ENCODE data around the gene RABL3. TPM values are rescaled to one million over a fixed set of nuclear protein-coding genes. Genes with fewer than 3 reads are reported as not detected.
A peak's percentile ranks its signal among the peaks of the same experiment; 100 is the strongest.

The RABL3 gene
- total RNA-seq, 2 donors from 2014 or later: 25.5 to 30.5 TPM

GRCh38 chr3:120688121-120688520 lies 54.2 kb downstream of the RABL3 start:
- no peaks in the 10 kb centered on the region for H3K9me3 ChIP-seq
- intact Hi-C loops (cut with DNase I): no loop called here
- H3K9ac ChIP-seq (ENCODE audit: low read depth in 2 of 2, low read length in 2 of 2): no peak overlapping the region
- no peak overlapping the region for H3K27ac ChIP-seq
- TF ChIP-seq, protein P1, sequence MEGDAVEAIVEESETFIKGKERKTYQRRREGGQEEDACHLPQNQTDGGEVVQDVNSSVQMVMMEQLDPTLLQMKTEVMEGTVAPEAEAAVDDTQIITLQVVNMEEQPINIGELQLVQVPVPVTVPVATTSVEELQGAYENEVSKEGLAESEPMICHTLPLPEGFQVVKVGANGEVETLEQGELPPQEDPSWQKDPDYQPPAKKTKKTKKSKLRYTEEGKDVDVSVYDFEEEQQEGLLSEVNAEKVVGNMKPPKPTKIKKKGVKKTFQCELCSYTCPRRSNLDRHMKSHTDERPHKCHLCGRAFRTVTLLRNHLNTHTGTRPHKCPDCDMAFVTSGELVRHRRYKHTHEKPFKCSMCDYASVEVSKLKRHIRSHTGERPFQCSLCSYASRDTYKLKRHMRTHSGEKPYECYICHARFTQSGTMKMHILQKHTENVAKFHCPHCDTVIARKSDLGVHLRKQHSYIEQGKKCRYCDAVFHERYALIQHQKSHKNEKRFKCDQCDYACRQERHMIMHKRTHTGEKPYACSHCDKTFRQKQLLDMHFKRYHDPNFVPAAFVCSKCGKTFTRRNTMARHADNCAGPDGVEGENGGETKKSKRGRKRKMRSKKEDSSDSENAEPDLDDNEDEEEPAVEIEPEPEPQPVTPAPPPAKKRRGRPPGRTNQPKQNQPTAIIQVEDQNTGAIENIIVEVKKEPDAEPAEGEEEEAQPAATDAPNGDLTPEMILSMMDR (IDR thresholded peaks at IDR 0.05): no peak
- DNase-seq: no peak
- H3K36me3 ChIP-seq: no peaks in the 10 kb centered on the region
- H3K4me1 ChIP-seq: no peaks in the 10 kb centered on the region
- H3K4me3 ChIP-seq: no peak overlapping the region
- no peaks in the 10 kb centered on the region for H3K27me3 ChIP-seq

- Histone ChIP-seq H3K27ac (no peak overlapping the region), H3K27me3 (no peaks in the 10 kb centered on the region), H3K4me1 (no peaks in the 10 kb centered on the region), H3K9ac (ENCODE audit: low read depth in 2 of 2, low read length in 2 of 2) (no peak overlapping the region), H3K9me3 (no peaks in the 10 kb centered on the region), H3K4me3 (no peak overlapping the region), H3K36me3 (no peaks in the 10 kb centered on the region)
- intact Hi-C loops (cut with DNase I): no loop called here
- DNase-seq: no peak
- TF ChIP-seq, protein P1 (IDR thresholded peaks at IDR 0.05): no peak
Measured at GRCh38 chr3:120685411-120685810, 56.9 kb downstream of the RABL3 start.

- Histone ChIP-seq H3K27me3 (no peaks in the 10 kb centered on the region), H3K27ac (no peak overlapping the region), H3K4me1 (no peaks in the 10 kb centered on the region), H3K9me3 (no peaks in the 10 kb centered on the region), H3K36me3 (no peaks in the 10 kb centered on the region), H3K9ac (ENCODE audit: low read depth in 2 of 2, low read length in 2 of 2) (no peak overlapping the region), H3K4me3 (no peak overlapping the region)
- TF ChIP-seq, protein P1 (IDR thresholded peaks at IDR 0.05): no peak
- intact Hi-C loops (cut with DNase I): no loop called here
- DNase-seq: no peak
Measured at GRCh38 chr3:120684896-120685295, 57.4 kb downstream of the RABL3 start.

DNA sequence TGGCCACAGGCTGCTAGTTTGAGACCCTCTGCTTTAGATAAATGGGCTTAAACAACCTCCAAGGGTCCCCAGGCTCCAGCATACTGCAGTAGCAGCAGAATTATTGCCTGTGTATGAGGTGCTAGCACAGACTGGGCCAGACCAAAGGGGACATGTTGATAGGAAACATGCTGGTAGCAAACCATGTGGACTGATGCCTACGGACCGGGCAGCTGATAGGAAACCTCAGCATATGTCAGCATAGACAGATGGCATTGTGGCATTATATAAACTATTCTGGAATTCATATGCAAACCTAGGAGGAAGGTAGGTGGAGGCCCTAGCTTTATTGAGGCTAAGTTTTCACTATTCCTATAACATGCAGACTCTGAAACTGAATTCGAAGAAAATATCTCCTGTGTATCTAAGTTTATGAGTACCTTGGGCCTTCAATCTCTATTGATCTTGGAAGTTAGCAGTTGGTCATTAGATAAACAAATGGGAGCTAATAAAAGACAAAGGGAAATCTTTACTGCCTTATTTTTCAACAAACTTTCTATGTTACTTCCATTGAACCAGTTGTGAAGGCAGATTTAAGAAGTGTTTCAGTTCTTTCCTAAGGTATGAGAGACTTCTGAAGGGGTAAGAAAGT lies 58.5 kb downstream of the RABL3 start:
- Histone ChIP-seq H3K27ac (peak overlapping the region; percentile 87), H3K9me3 (no peaks in the 10 kb centered on the region), H3K4me3 (no peak overlapping the region), H3K36me3 (no peaks in the 10 kb centered on the region), H3K4me1 (no peaks in the 10 kb centered on the region), H3K9ac (ENCODE audit: low read depth in 2 of 2, low read length in 2 of 2) (no peak overlapping the region), H3K27me3 (no peaks in the 10 kb centered on the region)
- TF ChIP-seq, protein P1 (IDR thresholded peaks at IDR 0.05): no peak
- DNase-seq: no peak
- intact Hi-C loops (cut with DNase I): no loop called here

DNA sequence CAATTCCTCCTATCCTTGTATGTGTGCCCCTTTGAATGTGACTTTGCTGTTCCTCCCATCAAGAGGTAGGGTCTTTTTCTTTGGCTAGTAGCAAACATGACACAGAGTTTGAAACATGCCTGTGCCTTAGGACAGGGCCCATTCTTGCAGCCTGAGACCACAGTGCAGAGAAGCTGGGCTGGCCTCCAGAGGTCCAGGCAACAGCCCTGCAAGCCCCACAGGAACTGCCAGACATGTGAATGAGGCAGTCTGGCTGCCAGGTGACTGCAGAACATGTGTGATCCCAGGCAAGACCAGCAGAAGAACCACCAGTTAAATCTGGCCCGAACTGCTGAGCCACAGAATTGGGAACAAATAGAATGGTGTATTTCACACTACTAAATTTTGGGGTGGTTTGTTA lies 59.1 kb downstream of the RABL3 start:
- H3K36me3 ChIP-seq: no peaks in the 10 kb centered on the region
- no peak for DNase-seq
- H3K4me3 ChIP-seq: no peak overlapping the region
- no peaks in the 10 kb centered on the region for H3K4me1 ChIP-seq
- TF ChIP-seq, protein P1 (IDR thresholded peaks at IDR 0.05): no peak
- H3K9me3 ChIP-seq: no peaks in the 10 kb centered on the region
- H3K9ac ChIP-seq (ENCODE audit: low read depth in 2 of 2, low read length in 2 of 2): no peak overlapping the region
- H3K27ac ChIP-seq: peak overlapping the region; percentile 87
- intact Hi-C loops (cut with DNase I): no loop called here
- H3K27me3 ChIP-seq: no peaks in the 10 kb centered on the region

Data from colonic mucosa (tissue), 4 donors.